Measurements from ENCODE around the gene CDK4.

Gene CDK4

GRCh38 chr12:57783861-57784260 lies 31.8 kb upstream of the CDK4 start:
- H3K27me3 ChIP-seq (ENCODE audit: insufficient read depth, low read length): no peaks in the 10 kb centered on the region
- peaks cover 16% of the 10 kb centered on the region for H3K4me1 ChIP-seq (ENCODE audit: insufficient read depth, low read length, severe bottlenecking)
- no peak overlapping the region for H3K27ac ChIP-seq (ENCODE audit: low read depth, low read length, poor library complexity, severe bottlenecking)
- H3F3A ChIP-seq (ENCODE audit: insufficient read depth, low read length): no peaks in the 10 kb centered on the region
- H3K9me2 ChIP-seq (ENCODE audit: low read depth, low read length): no peaks in the 10 kb centered on the region
- H4K20me1 ChIP-seq (ENCODE audit: insufficient read depth, low read length): no peaks in the 10 kb centered on the region
- H3K79me2 ChIP-seq (ENCODE audit: insufficient read depth, low read length): peaks cover 12% of the 10 kb centered on the region
- H3K9ac ChIP-seq (ENCODE audit: low read length): no peak overlapping the region
- no peak overlapping the region for H3K4me2 ChIP-seq (ENCODE audit: low read length)
- peaks cover 36% of the 10 kb centered on the region for H3K36me3 ChIP-seq (ENCODE audit: insufficient read depth, low read length)
- no peak overlapping the region for H2AFZ ChIP-seq (ENCODE audit: low read length)
- H3K9me3 ChIP-seq (ENCODE audit: low read length): no peaks in the 10 kb centered on the region
- no peak for TF ChIP-seq CTCF (IDR thresholded peaks at IDR 0.05; ENCODE audit: low read length)
- no peak for TF ChIP-seq EZH2 (IDR thresholded peaks at IDR 0.05; ENCODE audit: borderline replicate concordance, low read length)
- H3K4me3 ChIP-seq (ENCODE audit: low read depth, low read length, poor library complexity, severe bottlenecking): no peak overlapping the region

- Histone ChIP-seq H4K20me1 (ENCODE audit: insufficient read depth, low read length) (no peaks in the 10 kb centered on the region), H3K9me3 (ENCODE audit: low read length) (no peaks in the 10 kb centered on the region), H3K27me3 (ENCODE audit: insufficient read depth, low read length) (no peaks in the 10 kb centered on the region), H3K4me3 (ENCODE audit: low read depth, low read length, poor library complexity, severe bottlenecking) (peak overlapping the region; percentile 94), H3K4me1 (ENCODE audit: insufficient read depth, low read length, severe bottlenecking) (peaks cover 16% of the 10 kb centered on the region), H3K9me2 (ENCODE audit: low read depth, low read length) (no peaks in the 10 kb centered on the region), H3K36me3 (ENCODE audit: insufficient read depth, low read length) (peaks cover 33% of the 10 kb centered on the region), H3K4me2 (ENCODE audit: low read length) (peak overlapping the region; percentile 84), H3K9ac (ENCODE audit: low read length) (peak overlapping the region; percentile 91), H2AFZ (ENCODE audit: low read length) (no peak overlapping the region), H3F3A (ENCODE audit: insufficient read depth, low read length) (no peaks in the 10 kb centered on the region), H3K27ac (ENCODE audit: low read depth, low read length, poor library complexity, severe bottlenecking) (no peak overlapping the region), H3K79me2 (ENCODE audit: insufficient read depth, low read length) (peaks cover 12% of the 10 kb centered on the region)
- no peak for TF ChIP-seq CTCF (IDR thresholded peaks at IDR 0.05; ENCODE audit: low read length)
- TF ChIP-seq EZH2 (IDR thresholded peaks at IDR 0.05; ENCODE audit: borderline replicate concordance, low read length): no peak
These were observed 31.3 kb upstream of the CDK4 start for GRCh38 chr12:57783466-57783801.

- H2AFZ ChIP-seq (ENCODE audit: low read length): no peak within 1 kb of the TSS
- no peaks in the 10 kb centered on the region for H3K9me2 ChIP-seq (ENCODE audit: low read depth, low read length)
- H3F3A ChIP-seq (ENCODE audit: insufficient read depth, low read length): no peaks in the 10 kb centered on the region
- H3K4me1 ChIP-seq (ENCODE audit: insufficient read depth, low read length, severe bottlenecking): peaks cover 16% of the 10 kb centered on the region
- H3K4me2 ChIP-seq (ENCODE audit: low read length): peak within 1 kb of the TSS; percentile 84
- H3K9ac ChIP-seq (ENCODE audit: low read length): peak within 1 kb of the TSS; percentile 91
- no peaks in the 10 kb centered on the region for H3K27me3 ChIP-seq (ENCODE audit: insufficient read depth, low read length)
- H3K4me3 ChIP-seq (ENCODE audit: low read depth, low read length, poor library complexity, severe bottlenecking): peak within 1 kb of the TSS; percentile 94
- H4K20me1 ChIP-seq (ENCODE audit: insufficient read depth, low read length): no peaks in the 10 kb centered on the region
- no peaks in the 10 kb centered on the region for H3K9me3 ChIP-seq (ENCODE audit: low read length)
- H3K27ac ChIP-seq (ENCODE audit: low read depth, low read length, poor library complexity, severe bottlenecking): no peak within 1 kb of the TSS
- H3K79me2 ChIP-seq (ENCODE audit: insufficient read depth, low read length): peaks cover 12% of the 10 kb centered on the region
- peaks cover 27% of the 10 kb centered on the region for H3K36me3 ChIP-seq (ENCODE audit: insufficient read depth, low read length)
- TF ChIP-seq CTCF (IDR thresholded peaks at IDR 0.05; ENCODE audit: low read length) (peak; percentile 89), EZH2 (IDR thresholded peaks at IDR 0.05; ENCODE audit: borderline replicate concordance, low read length) (no peak)
These were observed 30.7 kb upstream of the CDK4 start, which contains the start of gene TSFM for GRCh38 chr12:57782608-57783465. Gene TSFM (plus strand): TSS chr12:57782787. CDS start chr12:57782802, 15 bp downstream.
